ENCODE results near the gene MMD2. TPM values are rescaled to one million over a fixed set of nuclear protein-coding genes. Genes with fewer than 3 reads are reported as not detected.

MMD2 gene
- total and polyA plus RNA-seq, 2 donors (not counting 3 experiments of a cell fraction or from before 2014, with no cell fraction given) = not detected

DNA sequence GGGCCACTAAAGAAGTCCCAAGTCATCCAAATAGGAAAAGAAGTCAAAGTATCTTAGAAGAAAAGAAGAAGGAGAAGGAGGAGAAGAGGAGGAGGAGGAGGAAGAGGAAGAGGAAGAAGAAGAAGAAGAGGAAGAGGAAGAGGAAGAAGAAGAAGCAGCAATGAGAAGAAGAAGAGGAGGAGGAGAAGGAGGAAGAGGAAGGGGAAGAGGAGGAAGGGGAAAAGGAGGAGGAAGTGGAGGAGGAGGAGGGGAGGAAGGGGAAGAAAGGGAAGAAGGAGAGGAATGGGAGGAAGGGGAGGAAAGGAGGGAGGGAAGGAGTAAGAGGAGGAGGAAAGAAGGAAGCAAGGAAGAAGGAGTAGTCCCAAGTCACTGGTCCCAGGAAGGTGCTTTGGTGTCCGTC lies 53.8 kb downstream of the MMD2 start:
- Histone ChIP-seq H3K9me1 (replicated peaks; ENCODE audit: control insufficient read depth, extremely low read depth, insufficient read depth, low read length) (no peaks in the 10 kb centered on the region), H3K27me3 (ENCODE audit: control insufficient read depth in 2 of 2, insufficient read depth in 2 of 2, low read length in 2 of 2) (peaks cover 0 to 2% of the 10 kb centered on the region in 2 experiments), H3K9me3 (replicated peaks; ENCODE audit: control insufficient read depth, insufficient read depth, low read length) (no peaks in the 10 kb centered on the region), H3K36me3 (ENCODE audit: control insufficient read depth in 2 of 2, extremely low read depth in 1 of 2, insufficient read depth in 2 of 2, low read length in 2 of 2) (no peaks in the 10 kb centered on the region), H3K9ac (replicated peaks; ENCODE audit: extremely low read depth, insufficient read depth, low read length) (no peak overlapping the region), H3K4me1 (ENCODE audit: control insufficient read depth, extremely low read depth, insufficient read depth, low read length) (no peaks in the 10 kb centered on the region), H3K4me2 (ENCODE audit: insufficient read depth, low read length) (no peak overlapping the region), H4K20me1 (replicated peaks; ENCODE audit: control insufficient read depth, extremely low read depth, insufficient read depth, low read length) (no peaks in the 10 kb centered on the region), H3K27ac (ENCODE audit: insufficient read depth, low read depth, low read length) (no peak overlapping the region), H2AFZ (ENCODE audit: low read depth, low read length) (no peak overlapping the region), H3K79me2 (ENCODE audit: control insufficient read depth, insufficient read depth, low read length) (no peaks in the 10 kb centered on the region), H3K4me3 (replicated peaks in 1 of 3; ENCODE audit: insufficient read depth in 1 of 3, low read depth in 1 of 3, low read length in 3 of 3) (no peak overlapping the region)
- TF ChIP-seq JUN (IDR thresholded peaks at IDR 0.05; ENCODE audit: borderline replicate concordance, insufficient read depth, insufficient read length, low read depth) (no peak), EZH2 (IDR thresholded peaks at IDR 0.05; ENCODE audit: borderline replicate concordance, low read depth, low read length, severe bottlenecking) (no peak), GATA2 (IDR thresholded peaks at IDR 0.05; ENCODE audit: insufficient read depth, insufficient read length, low read depth, low read length) (no peak), POLR2AphosphoS5 (IDR thresholded peaks at IDR 0.05; ENCODE audit: insufficient read depth, low read depth, low read length) (no peak), FOS (IDR thresholded peaks at IDR 0.05; ENCODE audit: borderline replicate concordance, insufficient read depth, low read length) (no peak)
- intact Hi-C loops (cut with micrococcal nuclease) (no loop called here), dilution Hi-C loops (cut with MboI; ENCODE audit: extremely low pct_ligation_motif_present, low sequenced_read_pairs) (no loop called here)
- no TSS peak for BruUV-seq (replicated peaks)
- FAIRE-seq = no peak
- DNase-seq (ENCODE audit: low read depth, low spot score) = no peak
- ChIA-PET CTCF (no interaction called here), POLR2A (no interaction called here)

- H3K9ac ChIP-seq (replicated peaks; ENCODE audit: extremely low read depth, insufficient read depth, low read length) = no peak overlapping the region
- CTCF ChIA-PET = no interaction called here
- H3K9me1 ChIP-seq (replicated peaks; ENCODE audit: control insufficient read depth, extremely low read depth, insufficient read depth, low read length) = no peaks in the 10 kb centered on the region
- FAIRE-seq (no peak), DNase-seq (ENCODE audit: low read depth, low spot score) (no peak)
- H3K9me3 ChIP-seq (replicated peaks; ENCODE audit: control insufficient read depth, insufficient read depth, low read length) = no peaks in the 10 kb centered on the region
- H3K27me3 ChIP-seq (ENCODE audit: control insufficient read depth in 2 of 2, insufficient read depth in 2 of 2, low read length in 2 of 2) = peaks cover 0 to 2% of the 10 kb centered on the region in 2 experiments
- no peak overlapping the region for H2AFZ ChIP-seq (ENCODE audit: low read depth, low read length)
- intact Hi-C loops (cut with micrococcal nuclease) = no loop called here
- no peak overlapping the region for H3K4me3 ChIP-seq (replicated peaks in 1 of 3; ENCODE audit: insufficient read depth in 1 of 3, low read depth in 1 of 3, low read length in 3 of 3)
- no TSS peak for BruUV-seq (replicated peaks)
- no peaks in the 10 kb centered on the region for H4K20me1 ChIP-seq (replicated peaks; ENCODE audit: control insufficient read depth, extremely low read depth, insufficient read depth, low read length)
- TF ChIP-seq POLR2AphosphoS5 (IDR thresholded peaks at IDR 0.05; ENCODE audit: insufficient read depth, low read depth, low read length) (no peak), JUN (IDR thresholded peaks at IDR 0.05; ENCODE audit: borderline replicate concordance, insufficient read depth, insufficient read length, low read depth) (no peak), FOS (IDR thresholded peaks at IDR 0.05; ENCODE audit: borderline replicate concordance, insufficient read depth, low read length) (no peak), MAX (IDR thresholded peaks at IDR 0.05; ENCODE audit: insufficient read depth, insufficient read length) (no peak), POLR2A (IDR thresholded peaks at IDR 0.05; ENCODE audit: low read depth, low read length) (no peak), GATA2 (IDR thresholded peaks at IDR 0.05; ENCODE audit: insufficient read depth, insufficient read length, low read depth, low read length) (no peak), EZH2 (IDR thresholded peaks at IDR 0.05; ENCODE audit: borderline replicate concordance, low read depth, low read length, severe bottlenecking) (no peak), MYC (IDR thresholded peaks at IDR 0.05; ENCODE audit: low read depth, low read length) (no peak), CTCF (IDR thresholded peaks at IDR 0.05; ENCODE audit: extremely low read depth in 1 of 2, insufficient read depth in 1 of 2, low read depth in 1 of 2, low read length in 2 of 2) (no peak)
- H3K79me2 ChIP-seq (ENCODE audit: control insufficient read depth, insufficient read depth, low read length) = no peaks in the 10 kb centered on the region
- dilution Hi-C loops (cut with MboI; ENCODE audit: extremely low pct_ligation_motif_present, low sequenced_read_pairs) = no loop called here
- no peaks in the 10 kb centered on the region for H3K4me1 ChIP-seq (ENCODE audit: control insufficient read depth, extremely low read depth, insufficient read depth, low read length)
- H3K4me2 ChIP-seq (ENCODE audit: insufficient read depth, low read length) = no peak overlapping the region
- H3K36me3 ChIP-seq (ENCODE audit: control insufficient read depth in 2 of 2, extremely low read depth in 1 of 2, insufficient read depth in 2 of 2, low read length in 2 of 2) = no peaks in the 10 kb centered on the region
- H3K27ac ChIP-seq (ENCODE audit: insufficient read depth, low read depth, low read length) = no peak overlapping the region
- POLR2A ChIA-PET = no interaction called here
Observed at GRCh38 chr7:4904346-4904745, 54.6 kb downstream of the MMD2 start.
